ENCODE data around the gene ZBTB42.

The ZBTB42 gene

DNA sequence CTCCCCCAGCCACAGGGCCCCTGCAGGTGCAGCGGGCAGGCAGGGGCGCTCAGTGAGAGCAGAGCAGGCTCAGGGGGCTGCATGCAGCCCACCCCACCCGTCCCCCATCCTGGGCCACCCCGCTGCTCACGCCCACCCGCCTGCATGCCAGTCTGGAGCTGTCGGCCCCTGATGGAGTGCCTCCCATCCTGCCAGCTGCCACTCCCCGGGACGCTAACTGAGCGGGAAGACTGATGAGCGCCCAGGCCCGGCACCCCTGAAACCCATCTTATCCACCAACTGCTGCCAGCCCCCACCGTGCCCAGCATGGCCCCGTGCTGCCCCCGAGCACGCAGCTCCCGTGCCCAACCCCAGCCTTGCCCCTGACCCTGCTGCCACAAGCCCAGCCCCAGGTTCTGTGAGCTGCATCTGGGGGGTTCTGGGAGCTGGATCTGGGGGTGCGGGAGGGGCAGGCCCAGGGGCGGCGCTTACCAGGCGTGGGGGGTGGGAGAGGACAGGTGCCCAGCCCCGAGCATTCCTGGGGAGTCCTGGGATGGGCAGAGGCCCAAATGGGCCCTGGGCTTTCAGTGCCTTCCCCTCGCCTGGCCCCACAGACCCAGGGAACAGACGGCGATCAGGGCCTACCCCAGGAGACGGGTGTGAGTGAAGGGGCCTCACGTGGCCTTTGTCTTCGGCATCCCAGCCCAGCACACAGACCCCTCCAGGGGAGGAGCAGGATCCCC, 18.7 kb upstream of the ZBTB42 start:
- DNase-seq (ENCODE audit: low read depth in 3 of 3, low spot score in 1 of 3) = no peak

- DNase-seq (ENCODE audit: low read depth in 3 of 3, low spot score in 1 of 3) = no peak
Measured at GRCh38 chr14:104782808-104783139, 18.1 kb upstream of the ZBTB42 start.

DNA sequence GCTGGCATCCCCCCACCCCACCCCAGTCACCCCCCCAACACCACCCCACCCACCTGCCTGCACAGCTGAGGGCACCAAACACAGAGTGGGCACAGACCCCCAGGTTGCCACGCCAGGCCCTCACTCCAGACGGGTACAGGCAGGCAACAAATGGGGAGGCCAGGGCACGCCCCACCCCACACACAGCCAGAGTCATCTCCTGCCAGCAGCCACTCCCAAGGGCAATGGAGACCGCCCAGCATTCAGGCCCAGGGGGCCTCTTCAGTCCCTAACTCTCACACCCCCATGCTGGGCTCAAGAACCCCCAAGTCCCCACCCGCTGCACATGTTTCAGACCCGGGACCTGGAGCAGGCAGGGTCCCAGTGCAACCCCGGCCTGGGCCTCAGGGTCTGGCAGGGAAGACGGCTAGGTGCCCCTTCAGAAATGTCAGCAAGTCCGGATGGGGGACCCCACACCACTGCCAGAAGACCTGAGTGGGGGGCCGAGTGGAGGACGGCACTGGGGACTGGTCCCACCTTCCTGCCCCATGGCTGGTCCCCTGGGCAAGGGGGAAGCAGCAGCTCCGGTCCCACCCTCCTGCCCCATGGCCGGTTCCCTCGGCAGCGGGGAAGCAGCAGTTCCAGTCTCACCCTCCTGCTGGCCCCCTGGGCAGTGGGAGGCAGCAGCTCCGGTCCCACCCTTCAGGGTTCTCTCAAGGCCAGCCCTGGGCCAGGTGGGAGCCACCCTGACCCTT, 17.2 kb upstream of the ZBTB42 start:
- DNase-seq (ENCODE audit: low read depth in 3 of 3, low spot score in 1 of 3) = no peak

DNA sequence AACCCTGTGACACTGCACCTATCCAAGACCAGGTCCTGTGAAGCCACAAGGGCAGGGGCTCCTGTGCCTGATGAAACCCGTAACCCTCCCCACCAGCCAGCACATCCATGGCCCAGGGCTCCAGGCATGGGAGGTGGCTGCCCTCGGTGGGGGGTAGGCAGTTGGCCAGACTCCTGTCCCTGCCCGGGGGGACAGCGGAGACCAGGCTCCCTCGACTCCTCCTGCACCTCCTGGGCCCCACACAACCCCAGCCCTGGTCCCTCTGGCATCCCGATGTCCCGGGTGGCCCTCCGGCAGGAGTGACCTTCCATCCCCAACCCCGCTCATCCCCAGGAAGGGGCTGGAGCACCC, 16.7 kb upstream of the ZBTB42 start:
- DNase-seq (ENCODE audit: low read depth in 3 of 3, low spot score in 1 of 3) = no peak

DNA sequence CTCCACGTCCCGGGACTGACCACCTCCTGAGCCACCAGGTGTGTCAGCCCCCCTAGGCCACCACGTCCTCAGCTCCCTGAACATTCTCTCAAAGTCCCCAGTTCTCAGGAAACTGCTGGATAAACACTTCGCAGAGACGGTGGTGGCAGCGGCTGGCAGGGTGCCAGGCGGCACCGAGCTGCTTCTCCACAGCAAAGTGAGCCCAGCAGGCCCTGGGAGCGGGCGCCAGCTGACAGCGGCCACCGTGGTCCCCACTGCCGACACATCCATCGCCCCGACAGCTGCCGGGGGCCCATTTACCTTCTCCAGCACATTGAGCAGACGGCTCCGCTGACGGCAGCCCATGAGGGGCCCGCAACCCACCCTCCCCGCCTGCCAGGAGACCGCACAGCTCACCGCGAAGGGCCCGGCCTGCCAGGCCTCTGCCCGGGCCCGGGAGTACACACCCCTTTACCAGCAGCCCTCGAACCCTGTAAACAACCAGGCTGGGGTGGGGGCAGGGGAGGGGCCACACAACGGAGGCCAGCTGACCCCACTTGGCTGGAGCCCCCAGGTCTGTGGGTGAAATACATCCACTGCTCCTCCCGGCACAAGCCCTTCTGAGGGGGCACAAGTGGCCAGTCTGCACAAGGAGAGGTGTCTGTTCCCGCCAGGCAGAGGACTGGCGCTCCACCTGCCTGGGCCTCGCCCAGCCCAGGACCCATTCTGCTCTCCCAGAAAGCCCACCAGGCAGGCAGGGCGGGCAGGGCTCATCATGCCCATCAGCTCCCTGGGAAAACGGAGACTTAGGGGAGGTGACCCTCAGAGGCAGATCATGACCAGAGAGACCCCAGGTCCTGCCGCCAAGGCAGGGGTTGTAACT, 15.8 kb upstream of the ZBTB42 start:
- no peak for DNase-seq (ENCODE audit: low read depth in 3 of 3, low spot score in 1 of 3)

- DNase-seq (ENCODE audit: low read depth in 3 of 3, low spot score in 1 of 3) = no peak
Measured at GRCh38 chr14:104785708-104786080, 15.2 kb upstream of the ZBTB42 start.

GRCh38 chr14:104786091-104786586, 14.8 kb upstream of the ZBTB42 start:
- DNase-seq (ENCODE audit: low read depth in 3 of 3, low spot score in 1 of 3) = no peak

DNA sequence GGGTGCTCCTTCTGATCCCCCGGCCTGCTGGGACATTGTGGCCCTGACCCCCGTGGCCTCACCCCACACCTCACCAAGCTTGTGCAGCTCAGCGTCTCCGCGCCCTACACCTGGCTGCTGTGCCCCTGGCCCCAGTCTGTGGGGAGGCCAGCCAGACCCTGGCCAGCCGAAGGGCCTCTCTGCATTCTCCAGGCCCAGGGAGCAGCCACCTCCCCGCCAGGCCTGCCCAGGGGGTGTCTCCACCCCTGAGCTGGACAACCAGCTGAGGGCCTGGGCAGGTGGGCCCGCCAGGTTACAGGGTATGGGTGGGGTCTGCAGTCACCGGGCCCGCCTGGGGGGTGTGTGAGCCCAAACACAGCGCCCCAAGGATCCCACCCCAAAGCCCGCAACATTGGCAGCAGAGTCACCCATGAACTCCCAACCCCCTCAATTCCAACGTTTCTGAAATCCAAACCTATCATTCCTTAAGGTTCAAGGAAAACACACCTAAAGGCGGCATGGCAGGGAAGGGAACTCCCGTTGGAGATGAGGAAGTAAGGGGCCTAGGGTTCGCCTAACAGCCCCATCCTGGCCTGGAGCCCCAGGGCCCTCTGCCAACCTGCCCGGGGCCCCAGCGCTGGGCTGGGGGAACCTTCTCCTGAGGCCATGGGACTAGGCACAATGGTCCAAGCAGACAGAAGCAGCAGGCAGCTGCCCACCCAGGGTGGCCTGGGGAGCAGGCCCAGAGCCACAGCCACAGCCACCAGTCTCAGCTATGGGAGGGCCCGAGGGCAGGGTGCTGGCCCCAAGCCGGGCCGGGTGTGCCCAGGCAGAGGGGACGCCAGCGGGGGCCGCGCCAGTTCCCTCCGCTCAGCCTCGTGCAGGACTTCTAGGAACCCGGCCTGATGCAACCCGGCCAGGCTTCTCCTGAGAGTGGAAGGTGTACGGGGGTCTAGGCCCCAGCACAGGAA, 13.9 kb upstream of the ZBTB42 start:
- no peak for DNase-seq (ENCODE audit: low read depth in 3 of 3, low spot score in 1 of 3)

DNA sequence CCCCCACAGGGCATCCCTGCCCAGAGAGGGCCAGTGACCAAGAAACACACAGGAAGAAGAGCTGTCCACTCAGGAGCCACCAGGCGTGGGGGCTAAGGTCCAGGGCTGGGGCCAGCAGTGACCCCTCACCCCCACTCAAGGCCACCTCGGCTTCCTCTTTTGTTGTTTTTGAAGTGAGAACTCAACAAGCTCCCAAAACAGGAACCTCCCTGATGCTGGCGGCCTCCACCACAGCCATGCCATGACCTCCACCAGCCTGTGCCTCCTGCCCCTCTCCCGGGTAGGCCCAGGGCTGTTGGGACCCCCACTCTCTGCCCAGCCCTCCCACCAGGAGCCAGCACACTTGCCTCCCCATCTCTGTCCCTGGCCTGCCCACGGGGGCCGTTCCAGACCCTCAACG, 13.2 kb upstream of the ZBTB42 start:
- DNase-seq (ENCODE audit: low read depth in 3 of 3, low spot score in 1 of 3) = no peak

DNA sequence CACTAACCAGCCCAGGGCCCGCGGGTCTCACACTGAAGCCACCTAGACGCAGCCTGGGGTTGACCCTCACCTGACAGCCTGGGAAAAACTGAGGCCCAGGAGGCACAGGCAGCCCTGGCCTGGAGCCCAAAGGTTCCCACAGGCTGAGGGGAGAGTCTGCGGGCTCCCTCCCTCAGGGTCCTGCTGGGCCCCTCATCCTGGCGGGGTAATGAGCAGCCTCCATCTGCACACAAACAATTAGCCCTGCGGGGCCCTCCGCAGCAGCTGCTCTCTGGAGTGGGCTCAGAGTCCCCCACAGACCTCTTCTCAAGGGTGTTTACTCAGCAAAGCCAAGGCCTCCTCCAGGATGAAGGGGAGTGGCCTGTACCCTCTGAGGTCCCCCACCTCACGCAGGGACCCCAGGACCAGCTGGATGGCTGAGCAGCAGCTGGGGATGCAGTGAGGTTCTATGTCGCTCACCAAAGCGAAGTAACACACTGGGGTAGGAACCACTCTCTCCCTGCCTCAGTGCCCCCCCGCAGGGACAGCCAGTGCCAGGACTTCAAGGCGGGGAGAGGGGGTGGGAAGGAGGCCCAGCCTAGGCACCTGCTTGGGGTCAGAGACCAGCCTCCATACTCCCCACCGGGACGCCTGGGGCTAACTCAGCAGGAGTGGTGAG, 12.6 kb upstream of the ZBTB42 start:
- no peak for DNase-seq (ENCODE audit: low read depth in 3 of 3, low spot score in 1 of 3)

DNA sequence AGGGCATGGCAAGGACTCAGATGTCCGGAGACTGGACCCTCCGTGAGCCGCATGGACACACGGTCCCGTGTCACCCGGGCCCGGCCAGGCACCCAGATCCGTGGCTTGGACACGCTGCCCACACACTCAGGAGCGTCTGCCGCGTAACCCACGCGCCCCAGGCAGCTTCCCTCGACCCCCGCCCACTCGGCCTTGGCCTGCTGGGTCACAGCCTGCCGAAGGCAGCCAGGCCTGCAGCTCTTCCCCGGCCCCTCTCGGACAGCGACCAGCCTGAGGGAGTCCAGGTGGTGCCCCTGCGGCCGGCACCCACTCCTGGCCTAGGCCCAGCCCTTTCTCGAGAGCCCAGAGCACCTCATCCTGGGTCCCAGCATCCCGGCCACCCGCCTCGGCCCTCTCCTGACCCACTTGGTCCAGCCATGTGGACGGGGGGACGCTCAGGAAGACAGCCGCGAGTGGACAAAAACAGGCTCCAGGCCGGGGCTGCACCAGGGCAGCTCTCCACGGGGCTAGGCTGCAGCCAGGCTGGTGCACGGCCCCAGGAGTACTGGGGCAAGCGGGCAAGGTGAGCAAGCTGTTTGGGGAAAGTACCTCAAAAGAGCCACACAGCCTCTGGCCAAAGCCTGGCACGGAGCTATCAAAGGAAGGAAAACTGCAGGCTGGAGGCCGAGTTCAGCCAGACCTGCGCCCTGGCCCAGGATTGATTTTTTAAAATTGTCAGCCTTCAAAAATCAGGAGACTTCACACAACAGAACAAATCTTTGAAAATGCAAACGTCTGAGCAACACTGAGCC, 11.8 kb upstream of the ZBTB42 start:
- no peak for DNase-seq (ENCODE audit: low read depth in 3 of 3, low spot score in 1 of 3)

DNA sequence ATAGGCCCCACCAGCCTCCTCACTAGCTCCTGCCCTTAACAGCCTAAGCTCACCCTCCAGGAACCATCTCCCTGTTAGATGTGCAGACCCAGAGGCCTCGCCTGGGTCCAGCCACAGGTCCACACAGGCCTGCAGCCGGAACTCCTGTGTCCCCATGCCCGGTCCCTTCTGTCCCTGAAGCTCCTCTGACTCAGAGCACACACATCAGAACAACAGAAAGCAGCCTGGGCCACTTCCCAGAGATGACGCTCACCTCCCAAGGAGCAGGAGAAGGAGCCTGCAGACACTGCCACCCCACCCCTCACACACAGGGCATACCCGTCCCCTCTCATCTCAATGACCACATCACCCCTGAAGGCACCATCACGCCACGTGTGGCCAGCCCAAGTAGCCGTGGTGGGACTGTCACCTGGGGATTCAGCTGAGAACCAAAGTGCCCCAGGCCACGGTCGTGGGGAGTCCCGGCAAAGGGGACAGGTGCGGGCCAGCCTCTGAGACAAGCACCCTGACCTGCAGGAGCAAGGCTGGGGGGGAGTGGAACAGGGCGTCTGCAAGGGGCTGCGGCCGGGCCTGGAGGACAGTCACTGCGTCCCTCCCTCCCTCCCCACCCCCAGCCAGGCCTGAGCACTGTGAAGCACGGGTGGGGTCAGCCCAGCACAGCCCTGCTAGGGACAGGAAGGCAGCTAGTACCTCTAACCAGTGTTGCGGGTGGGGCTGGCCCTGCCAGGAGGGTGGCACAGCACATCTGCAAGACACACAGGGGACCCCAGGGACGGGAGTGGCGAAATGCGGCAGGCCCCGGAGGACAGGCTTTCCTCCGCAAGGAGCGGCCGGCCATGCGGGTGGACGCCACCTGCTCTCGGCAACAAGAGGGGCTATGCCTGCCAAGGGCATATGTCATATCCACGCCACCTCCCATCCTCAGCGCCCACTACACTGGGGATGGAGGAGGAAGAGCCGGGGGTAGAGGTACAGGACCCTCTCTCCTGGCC, 10.9 kb upstream of the ZBTB42 start:
- DNase-seq (ENCODE audit: low read depth in 3 of 3, low spot score in 1 of 3) = no peak

GRCh38 chr14:104791425-104791824, 9.5 kb upstream of the ZBTB42 start:
- no peak for DNase-seq (ENCODE audit: low read depth in 3 of 3, low spot score in 1 of 3)

GRCh38 chr14:104792101-104792884, 8.6 kb upstream of the ZBTB42 start:
- DNase-seq (ENCODE audit: low read depth in 3 of 3, low spot score in 1 of 3) = no peak

DNA sequence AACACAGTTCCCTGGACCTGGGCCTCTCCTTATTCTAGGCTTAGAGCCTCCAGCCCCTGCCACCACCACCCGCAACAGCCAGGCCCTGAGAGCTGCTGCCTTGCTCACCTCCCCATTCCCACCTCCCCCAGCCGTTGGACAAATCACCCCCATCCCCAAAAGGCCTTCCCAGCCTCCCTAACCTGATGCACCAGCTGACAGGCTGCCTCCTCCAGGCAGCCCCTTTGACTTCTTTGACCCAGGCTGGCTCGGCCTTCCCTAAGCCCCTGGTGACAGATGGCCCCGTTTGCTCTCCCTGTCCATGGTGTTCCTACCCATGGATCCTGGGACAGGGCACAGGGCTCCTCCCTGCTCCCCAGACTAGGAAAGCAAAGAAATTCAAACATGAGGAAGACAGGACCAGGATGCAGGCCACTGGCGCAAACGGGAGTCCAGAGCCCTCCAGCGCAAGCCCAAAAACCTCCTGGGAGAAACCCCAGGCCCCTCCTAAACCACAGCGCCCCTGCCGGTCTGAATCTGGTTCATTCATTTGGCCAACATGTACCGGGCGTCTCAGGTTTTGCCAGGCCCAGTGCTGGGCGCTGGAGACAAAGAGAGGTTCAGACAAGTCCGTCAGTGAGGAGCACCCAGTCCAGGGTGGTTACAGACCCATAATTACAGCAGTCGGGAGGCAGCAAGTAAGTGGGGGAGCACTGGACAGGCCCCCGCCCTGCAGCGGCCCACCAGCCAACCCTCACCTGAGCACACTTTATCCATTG, 7.8 kb upstream of the ZBTB42 start:
- DNase-seq (ENCODE audit: low read depth in 3 of 3, low spot score in 1 of 3) = no peak

GRCh38 chr14:104793703-104793959, 7.3 kb upstream of the ZBTB42 start:
- no peak for DNase-seq (ENCODE audit: low read depth in 3 of 3, low spot score in 1 of 3)

- DNase-seq (ENCODE audit: low read depth in 3 of 3, low spot score in 1 of 3) = no peak
Measured at GRCh38 chr14:104794099-104794498, 6.8 kb upstream of the ZBTB42 start.
